GM19240 (cell line): ENCODE results near the gene SF3B2.
A peak's percentile ranks its signal among the peaks of the same experiment; 100 is the strongest.
"Not testable (repeated sequence)": the region's sequence is repeated elsewhere in the genome, so short reads cannot be mapped to it uniquely, and the experiment has no call there.

Experiments
- DNase-seq: peaks from one replicate; pipeline ENCODE4 v3.0.0; 2011; ENCODE audit warnings: low spot score; ENCODE audit not compliant: insufficient read length

Gene SF3B2

DNA sequence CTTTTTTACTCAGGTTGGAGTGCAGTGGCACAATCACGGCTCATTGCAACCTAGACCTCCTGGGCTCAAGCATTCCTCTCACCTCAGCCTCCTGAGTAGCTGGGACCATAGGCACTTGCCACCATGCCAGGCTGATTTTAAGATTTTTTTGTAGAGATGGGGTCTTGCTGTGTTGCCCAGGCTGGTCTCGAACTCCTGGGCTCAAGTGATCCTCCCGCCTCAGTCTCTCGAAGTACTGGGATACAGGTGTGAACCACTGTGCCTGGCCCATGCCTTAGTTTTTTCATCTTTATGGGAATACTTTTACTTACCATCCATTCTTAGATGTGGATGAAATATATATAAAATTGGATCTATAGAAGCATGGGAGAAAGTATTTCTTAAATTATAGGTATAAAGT lies 23.1 kb downstream of the SF3B2 start:
- DNase-seq = no peak

GRCh38 chr11:66076561-66076960 lies 24.4 kb downstream of the SF3B2 start:
- DNase-seq = no peak

DNA sequence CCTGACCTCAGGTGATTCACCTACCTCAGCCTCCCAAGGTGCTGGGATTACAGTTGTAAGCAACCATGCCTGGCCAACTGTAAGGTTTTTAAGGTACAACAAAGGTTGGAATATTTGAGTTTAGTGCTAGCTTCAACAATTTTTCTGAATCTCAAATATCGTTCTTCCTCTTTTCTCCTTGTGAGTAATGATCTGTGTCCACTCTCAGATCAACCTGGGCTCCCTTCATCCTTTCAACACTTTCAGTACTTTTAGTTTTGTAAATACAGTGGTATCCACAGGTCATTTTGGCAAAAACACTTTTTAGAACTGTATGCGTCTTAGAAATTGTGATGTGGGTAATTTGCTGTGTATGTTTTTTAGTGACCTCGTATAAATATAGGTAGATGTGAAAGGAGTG lies 25.8 kb downstream of the SF3B2 start:
- DNase-seq = no peak

DNA sequence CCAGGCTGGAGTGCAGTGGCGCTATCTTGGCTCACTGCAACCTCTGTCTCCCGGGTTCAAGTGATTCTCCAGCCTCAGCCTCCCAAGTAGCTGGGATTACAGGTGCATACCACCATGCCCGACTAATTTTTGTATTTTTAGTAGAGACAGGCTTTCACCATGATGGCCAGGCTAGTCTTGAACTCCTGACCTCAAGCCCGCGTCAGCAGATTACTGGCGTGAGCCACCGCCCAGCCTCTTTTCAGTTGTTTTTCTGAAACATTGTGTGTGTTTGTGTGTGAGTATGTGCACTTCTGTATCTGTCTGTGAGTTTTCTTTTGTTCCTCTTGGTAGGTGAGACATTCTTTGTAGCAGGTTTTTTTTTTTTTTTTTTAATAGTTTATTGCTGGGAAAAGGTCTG lies 26.8 kb downstream of the SF3B2 start:
- DNase-seq = not testable (repeated sequence)

DNA sequence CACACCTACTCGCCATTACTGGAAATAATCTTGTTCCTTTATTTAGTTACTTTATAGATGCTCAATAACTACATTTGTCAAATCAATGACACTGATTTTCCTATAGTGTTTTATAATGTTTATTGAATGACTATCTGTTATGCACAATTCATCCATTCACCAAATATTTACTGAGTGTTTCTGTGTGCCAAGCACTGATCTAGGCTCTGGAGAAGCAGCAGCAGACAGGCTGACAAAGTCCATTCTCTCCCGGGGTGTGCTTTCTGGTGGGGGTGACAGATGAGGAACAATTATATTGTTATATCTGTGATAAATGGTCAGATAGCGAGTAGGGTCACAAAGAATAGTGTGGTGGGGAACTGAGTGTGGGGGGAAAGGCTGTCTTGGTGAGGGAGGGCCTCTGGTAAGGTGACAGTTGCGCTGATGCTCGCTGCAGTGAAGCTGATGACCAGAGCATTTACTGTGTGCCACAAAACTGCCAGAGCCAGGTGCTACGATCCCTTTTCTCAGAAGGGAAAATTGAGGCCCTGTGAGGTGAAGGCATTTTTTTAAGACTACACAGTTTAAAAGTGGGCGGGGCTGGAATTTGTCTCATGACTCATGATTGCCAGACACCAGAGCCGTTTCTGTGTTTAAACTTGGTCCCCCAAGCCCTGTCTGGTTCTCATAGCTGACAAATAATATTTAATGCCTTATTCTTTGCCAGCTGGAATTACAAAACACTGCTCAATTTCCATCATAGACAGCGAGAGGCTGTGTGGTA lies 28.1 kb downstream of the SF3B2 start:
- no peak for DNase-seq

- DNase-seq = peak; percentile 65
Observed at GRCh38 chr11:66081505-66081904, 29.3 kb downstream of the SF3B2 start.

GRCh38 chr11:66082946-66083698 lies 31.0 kb downstream of the SF3B2 start:
- DNase-seq = no peak

DNA sequence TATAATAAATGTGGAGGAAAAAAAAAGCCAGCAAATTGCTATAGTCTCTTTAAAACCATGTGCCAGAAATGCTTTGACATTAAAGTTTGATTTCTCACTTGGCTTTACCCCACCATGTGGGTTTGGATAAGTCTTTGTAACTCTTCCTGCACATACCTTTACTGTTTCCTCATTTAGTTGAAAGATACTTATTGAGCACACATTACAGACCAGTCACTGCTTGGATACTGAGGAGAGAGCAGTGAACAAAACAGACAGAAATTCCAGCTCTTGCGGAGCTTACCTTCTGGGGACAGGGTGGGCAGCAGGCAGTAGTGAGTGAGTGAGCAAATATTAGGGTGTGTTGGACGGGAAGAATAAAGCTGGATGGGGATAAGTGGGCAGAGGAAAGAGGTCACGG lies 31.6 kb downstream of the SF3B2 start:
- no peak for DNase-seq

DNA sequence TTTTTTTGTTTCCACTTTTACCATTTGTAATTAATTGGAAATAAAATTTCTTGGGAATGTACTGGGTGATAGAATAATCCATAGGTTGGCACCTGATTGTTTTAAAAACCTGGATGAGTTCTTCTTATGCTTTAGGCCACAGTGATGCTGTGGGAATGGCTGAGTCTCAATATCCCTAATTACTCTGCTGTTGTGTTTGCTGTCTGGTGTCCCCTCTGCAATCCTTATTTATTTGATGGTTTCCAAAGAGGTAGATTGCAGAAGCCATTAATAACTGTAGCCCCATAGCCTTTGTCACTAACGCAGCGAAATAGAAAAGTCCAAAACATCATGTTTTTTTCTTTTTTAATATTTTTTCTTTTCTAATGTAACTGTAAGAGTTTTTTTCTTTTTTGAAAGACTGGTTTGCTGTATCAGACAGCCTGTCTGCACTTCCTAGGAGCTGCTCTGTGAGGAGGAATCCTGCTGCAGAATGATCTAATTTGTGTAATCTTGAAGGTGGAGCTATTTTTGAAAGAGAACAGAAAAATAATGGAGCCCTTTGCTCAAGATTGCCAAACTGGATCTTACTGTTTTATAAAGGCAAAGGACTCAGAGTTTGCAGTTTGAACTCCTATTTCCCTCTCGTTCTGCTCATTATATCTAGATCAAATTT lies 32.8 kb downstream of the SF3B2 start:
- no peak for DNase-seq

GRCh38 chr11:66087148-66087908 lies 35.2 kb downstream of the SF3B2 start:
- DNase-seq = no peak

- no peak for DNase-seq
Observed at GRCh38 chr11:66089067-66089466, 36.9 kb downstream of the SF3B2 start.

DNA sequence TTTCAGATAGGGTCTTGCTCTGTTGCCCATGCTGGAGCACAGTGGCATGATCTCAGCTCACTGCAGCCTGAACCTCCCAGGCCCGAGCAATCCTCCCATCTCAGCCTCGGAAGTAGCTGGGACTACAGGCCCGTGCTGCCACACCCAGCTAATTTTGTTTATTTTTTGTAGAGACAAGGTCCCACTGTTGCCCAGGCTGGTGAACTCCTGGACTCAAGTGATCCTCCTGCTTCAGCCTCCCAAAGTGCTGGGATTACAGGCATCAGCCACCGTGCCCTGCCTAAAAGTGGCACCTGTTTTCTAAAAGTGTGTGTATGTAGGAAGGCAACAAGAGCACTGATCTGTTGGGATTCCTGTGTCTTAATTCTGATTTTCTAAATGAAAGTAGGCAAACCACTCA lies 38.1 kb downstream of the SF3B2 start:
- DNase-seq = no peak

GRCh38 chr11:66092125-66092524 lies 40.0 kb downstream of the SF3B2 start:
- not testable (repeated sequence) for DNase-seq

GRCh38 chr11:66099746-66100145 lies 47.6 kb downstream of the SF3B2 start:
- DNase-seq = not testable (repeated sequence)

- peak; percentile 43 for DNase-seq
Observed at GRCh38 chr11:66100272-66101065, 48.3 kb downstream of the SF3B2 start.

GRCh38 chr11:66101066-66101464 lies 48.9 kb downstream of the SF3B2 start:
- no peak for DNase-seq

DNA sequence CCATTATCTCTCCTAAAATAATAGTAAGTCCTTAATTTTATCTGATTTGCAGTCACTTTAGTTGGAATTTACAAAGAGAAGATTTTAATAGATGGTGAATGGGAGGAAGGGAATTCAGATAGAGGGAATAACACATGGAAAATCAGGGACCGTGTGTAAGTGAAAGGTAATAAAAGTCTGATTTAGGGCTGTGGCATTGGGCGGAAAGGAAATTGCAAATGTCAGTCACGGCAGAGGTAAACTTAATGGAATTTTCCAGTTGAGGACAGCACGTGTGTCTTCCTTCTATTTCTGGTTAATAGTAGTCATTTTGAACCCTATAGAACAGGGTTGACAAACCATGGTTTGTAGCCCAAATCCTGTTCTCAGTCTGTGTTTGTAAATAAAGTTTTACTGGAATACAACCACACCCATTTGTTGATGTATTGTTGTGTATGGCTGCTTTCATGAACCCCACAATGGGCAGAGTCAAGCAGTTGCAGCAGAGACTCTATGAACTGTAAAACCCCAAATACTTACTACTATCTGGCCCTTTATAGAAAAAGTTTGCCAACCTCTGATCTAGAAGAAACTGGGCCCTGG lies 52.0 kb downstream of the SF3B2 start:
- DNase-seq = no peak

- no peak for DNase-seq
Observed at GRCh38 chr11:66106786-66107599, 54.8 kb downstream of the SF3B2 start.
